ENCODE results near the gene HPDL.

Gene HPDL

DNA sequence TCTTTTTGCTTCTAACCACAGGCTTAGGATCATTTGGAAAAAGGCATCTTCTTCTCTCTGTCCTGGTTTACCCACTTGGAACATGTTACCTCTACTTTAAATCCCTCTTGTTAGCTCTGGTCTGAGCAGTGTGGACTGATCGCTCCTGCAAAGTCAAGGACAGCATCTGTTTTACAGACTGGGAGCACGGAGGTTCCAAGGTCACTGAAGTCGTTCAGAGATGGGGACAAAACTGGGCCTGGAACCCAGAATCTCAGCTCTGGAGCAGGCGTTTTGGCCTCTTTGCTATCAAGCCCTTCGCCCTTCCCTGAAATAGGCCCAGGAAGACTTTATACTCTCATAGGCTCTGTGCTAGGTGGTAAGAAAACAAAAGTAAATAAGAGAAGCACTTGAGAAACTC, 24.8 kb downstream of the HPDL start:
- H3K36me3 ChIP-seq (ENCODE audit: low read length) = no peaks in the 10 kb centered on the region
- no peak overlapping the region for H3K4me3 ChIP-seq (ENCODE audit: insufficient read depth, low read length, poor library complexity, severe bottlenecking)
- H3F3A ChIP-seq (ENCODE audit: insufficient read depth) = 0 out of 2 replicates have a peak, but pooled peaks cover under 1% of the 10 kb centered on the region
- H3K79me2 ChIP-seq (ENCODE audit: insufficient read depth, low read length) = no peaks in the 10 kb centered on the region
- no peaks in the 10 kb centered on the region for H4K20me1 ChIP-seq (ENCODE audit: low read depth, low read length)
- TF ChIP-seq EZH2phosphoT487 (conservative IDR thresholded peaks at IDR 0.05; ENCODE audit: low read length) = no peak
- TF ChIP-seq, protein P1, sequence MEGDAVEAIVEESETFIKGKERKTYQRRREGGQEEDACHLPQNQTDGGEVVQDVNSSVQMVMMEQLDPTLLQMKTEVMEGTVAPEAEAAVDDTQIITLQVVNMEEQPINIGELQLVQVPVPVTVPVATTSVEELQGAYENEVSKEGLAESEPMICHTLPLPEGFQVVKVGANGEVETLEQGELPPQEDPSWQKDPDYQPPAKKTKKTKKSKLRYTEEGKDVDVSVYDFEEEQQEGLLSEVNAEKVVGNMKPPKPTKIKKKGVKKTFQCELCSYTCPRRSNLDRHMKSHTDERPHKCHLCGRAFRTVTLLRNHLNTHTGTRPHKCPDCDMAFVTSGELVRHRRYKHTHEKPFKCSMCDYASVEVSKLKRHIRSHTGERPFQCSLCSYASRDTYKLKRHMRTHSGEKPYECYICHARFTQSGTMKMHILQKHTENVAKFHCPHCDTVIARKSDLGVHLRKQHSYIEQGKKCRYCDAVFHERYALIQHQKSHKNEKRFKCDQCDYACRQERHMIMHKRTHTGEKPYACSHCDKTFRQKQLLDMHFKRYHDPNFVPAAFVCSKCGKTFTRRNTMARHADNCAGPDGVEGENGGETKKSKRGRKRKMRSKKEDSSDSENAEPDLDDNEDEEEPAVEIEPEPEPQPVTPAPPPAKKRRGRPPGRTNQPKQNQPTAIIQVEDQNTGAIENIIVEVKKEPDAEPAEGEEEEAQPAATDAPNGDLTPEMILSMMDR (IDR thresholded peaks at IDR 0.05; ENCODE audit: insufficient read depth, low read length, poor library complexity, severe bottlenecking) = no peak
- H3K9me3 ChIP-seq (ENCODE audit: insufficient read depth, low read length) = no peaks in the 10 kb centered on the region
- no peak overlapping the region for H3K9ac ChIP-seq (ENCODE audit: low read length)
- no peak overlapping the region for H3K4me2 ChIP-seq (ENCODE audit: low read depth, low read length, poor library complexity, severe bottlenecking)
- no peak overlapping the region for H2AFZ ChIP-seq (ENCODE audit: low read depth, low read length, severe bottlenecking)
- H3K27me3 ChIP-seq (ENCODE audit: low read length) = no peaks in the 10 kb centered on the region
- H3K9me2 ChIP-seq (replicated peaks; ENCODE audit: insufficient read depth, low read length) = no peaks in the 10 kb centered on the region
- H3K27ac ChIP-seq (ENCODE audit: low read depth, low read length) = no peak overlapping the region

DNA sequence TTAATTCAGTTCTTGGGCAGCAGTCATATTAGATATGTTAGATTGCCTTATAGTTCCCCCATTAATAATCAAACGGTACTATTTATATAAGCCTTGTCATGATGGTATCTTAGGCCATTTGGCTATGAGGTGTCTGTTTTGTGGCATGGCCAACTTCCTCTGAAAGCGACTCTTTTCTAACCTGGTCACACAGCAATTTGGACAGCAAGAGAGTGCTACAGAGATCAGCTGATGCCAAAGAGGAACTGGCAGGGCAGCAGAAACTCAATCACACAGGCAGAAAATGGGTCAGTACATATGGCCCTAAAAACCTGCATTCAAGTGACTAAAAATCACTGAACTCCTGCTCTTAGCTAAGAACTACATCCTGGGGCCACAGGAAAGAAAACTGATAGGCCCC, 27.0 kb downstream of the HPDL start:
- no peaks in the 10 kb centered on the region for H3K27me3 ChIP-seq (ENCODE audit: low read length)
- no peaks in the 10 kb centered on the region for H3K36me3 ChIP-seq (ENCODE audit: low read length)
- H3K79me2 ChIP-seq (ENCODE audit: insufficient read depth, low read length) = no peaks in the 10 kb centered on the region
- no peak overlapping the region for H3K4me2 ChIP-seq (ENCODE audit: low read depth, low read length, poor library complexity, severe bottlenecking)
- H3K9me3 ChIP-seq (ENCODE audit: insufficient read depth, low read length) = no peaks in the 10 kb centered on the region
- no peak overlapping the region for H3K27ac ChIP-seq (ENCODE audit: low read depth, low read length)
- H2AFZ ChIP-seq (ENCODE audit: low read depth, low read length, severe bottlenecking) = no peak overlapping the region
- no peak overlapping the region for H3K4me3 ChIP-seq (ENCODE audit: insufficient read depth, low read length, poor library complexity, severe bottlenecking)
- H3F3A ChIP-seq (ENCODE audit: insufficient read depth) = no peaks in the 10 kb centered on the region
- no peak overlapping the region for H3K9ac ChIP-seq (ENCODE audit: low read length)
- no peaks in the 10 kb centered on the region for H4K20me1 ChIP-seq (ENCODE audit: low read depth, low read length)
- H3K9me2 ChIP-seq (replicated peaks; ENCODE audit: insufficient read depth, low read length) = no peaks in the 10 kb centered on the region
- TF ChIP-seq, protein P1 (IDR thresholded peaks at IDR 0.05; ENCODE audit: insufficient read depth, low read length, poor library complexity, severe bottlenecking) = no peak
- TF ChIP-seq EZH2phosphoT487 (conservative IDR thresholded peaks at IDR 0.05; ENCODE audit: low read length) = no peak

DNA sequence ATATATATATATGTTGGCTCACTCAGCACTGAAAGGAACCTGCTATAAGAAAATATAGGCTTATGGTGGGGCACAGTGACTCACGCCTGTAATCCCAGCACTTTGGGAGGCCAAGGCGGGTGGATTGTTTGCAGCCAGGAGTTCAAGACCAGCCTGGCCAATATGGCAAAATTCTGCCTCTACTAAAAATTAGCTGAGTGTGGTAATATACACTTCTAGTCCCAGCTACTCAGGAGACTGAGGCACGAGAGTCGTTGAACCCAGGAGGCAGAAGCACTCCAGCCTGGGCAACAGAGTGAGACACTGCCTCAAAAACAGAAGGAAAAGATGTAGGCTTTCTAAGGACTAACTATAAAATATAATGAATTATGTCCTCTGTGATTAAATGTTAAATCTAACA, 28.1 kb downstream of the HPDL start:
- Histone ChIP-seq H3F3A (ENCODE audit: insufficient read depth) (no peaks in the 10 kb centered on the region), H2AFZ (ENCODE audit: low read depth, low read length, severe bottlenecking) (no peak overlapping the region), H3K27ac (ENCODE audit: low read depth, low read length) (no peak overlapping the region), H3K9me2 (replicated peaks; ENCODE audit: insufficient read depth, low read length) (no peaks in the 10 kb centered on the region), H3K9me3 (ENCODE audit: insufficient read depth, low read length) (no peaks in the 10 kb centered on the region), H3K9ac (ENCODE audit: low read length) (no peak overlapping the region), H4K20me1 (ENCODE audit: low read depth, low read length) (no peaks in the 10 kb centered on the region), H3K36me3 (ENCODE audit: low read length) (no peaks in the 10 kb centered on the region), H3K79me2 (ENCODE audit: insufficient read depth, low read length) (no peaks in the 10 kb centered on the region), H3K4me3 (ENCODE audit: insufficient read depth, low read length, poor library complexity, severe bottlenecking) (no peak overlapping the region), H3K4me2 (ENCODE audit: low read depth, low read length, poor library complexity, severe bottlenecking) (no peak overlapping the region), H3K27me3 (ENCODE audit: low read length) (no peaks in the 10 kb centered on the region)
- no peak for TF ChIP-seq EZH2phosphoT487 (conservative IDR thresholded peaks at IDR 0.05; ENCODE audit: low read length)
- TF ChIP-seq, protein P1 (IDR thresholded peaks at IDR 0.05; ENCODE audit: insufficient read depth, low read length, poor library complexity, severe bottlenecking) = no peak

Data from SU-DHL-6 (cell line).